ENCODE data around the gene RNU7-1.

RNU7-1 gene

GRCh38 chr12:6919588-6919987, 24.0 kb upstream of the RNU7-1 start:
- DNase-seq, result no peak

DNA sequence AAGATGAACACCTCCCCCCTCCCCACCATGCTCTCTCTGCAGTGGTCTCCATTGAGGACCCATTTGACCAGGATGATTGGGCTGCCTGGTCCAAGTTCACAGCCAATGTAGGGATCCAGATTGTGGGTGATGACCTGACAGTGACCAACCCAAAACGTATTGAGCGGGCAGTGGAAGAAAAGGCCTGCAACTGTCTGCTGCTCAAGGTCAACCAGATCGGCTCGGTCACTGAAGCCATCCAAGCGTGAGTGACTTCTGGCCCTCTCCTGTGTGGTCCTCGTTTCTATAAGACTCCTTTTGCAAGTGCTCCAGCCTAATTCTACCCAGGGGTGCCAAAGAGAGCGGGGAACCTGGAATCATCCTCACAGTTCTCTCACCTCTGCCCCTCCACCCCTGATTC, 22.1 kb upstream of the RNU7-1 start:
- no peak for DNase-seq

DNA sequence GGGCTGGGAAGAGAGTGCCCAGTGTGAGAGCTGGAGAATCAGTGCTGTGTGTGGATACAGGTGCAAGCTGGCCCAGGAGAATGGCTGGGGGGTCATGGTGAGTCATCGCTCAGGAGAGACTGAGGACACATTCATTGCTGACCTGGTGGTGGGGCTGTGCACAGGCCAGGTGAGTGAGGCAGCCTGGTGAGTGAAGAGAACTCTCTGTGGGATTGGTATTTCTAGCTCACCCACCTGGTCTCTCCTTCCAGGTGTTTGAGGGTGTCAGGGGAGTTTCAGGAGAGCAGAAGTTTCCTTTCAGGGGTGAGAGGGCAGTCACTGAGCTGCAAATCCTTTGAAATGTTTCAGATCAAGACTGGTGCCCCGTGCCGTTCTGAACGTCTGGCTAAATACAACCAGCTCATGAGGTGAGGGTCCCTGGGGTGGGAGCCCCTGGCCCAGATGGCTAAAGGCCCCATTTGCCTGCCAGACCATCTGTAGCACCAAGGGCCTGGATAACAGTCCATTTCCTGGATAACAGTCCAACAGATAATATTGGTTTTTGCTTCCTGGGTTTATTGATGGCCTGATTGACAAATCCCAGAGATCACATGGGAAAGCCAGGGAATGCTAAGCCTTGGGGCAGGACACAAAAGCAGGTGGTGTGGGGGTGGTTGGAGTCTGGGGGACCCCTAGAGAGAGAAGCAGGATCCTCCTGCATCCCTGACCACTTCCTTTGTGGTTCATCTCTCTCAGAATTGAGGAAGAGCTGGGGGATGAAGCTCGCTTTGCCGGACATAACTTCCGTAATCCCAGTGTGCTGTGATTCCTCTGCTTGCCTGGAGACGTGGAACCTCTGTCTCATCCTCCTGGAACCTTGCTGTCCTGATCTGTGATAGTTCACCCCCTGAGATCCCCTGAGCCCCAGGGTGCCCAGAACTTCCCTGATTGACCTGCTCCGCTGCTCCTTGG, 21.3 kb upstream of the RNU7-1 start:
- DNase-seq, result no peak

GRCh38 chr12:6923003-6923732, 20.4 kb upstream of the RNU7-1 start:
- no peak for DNase-seq

DNA sequence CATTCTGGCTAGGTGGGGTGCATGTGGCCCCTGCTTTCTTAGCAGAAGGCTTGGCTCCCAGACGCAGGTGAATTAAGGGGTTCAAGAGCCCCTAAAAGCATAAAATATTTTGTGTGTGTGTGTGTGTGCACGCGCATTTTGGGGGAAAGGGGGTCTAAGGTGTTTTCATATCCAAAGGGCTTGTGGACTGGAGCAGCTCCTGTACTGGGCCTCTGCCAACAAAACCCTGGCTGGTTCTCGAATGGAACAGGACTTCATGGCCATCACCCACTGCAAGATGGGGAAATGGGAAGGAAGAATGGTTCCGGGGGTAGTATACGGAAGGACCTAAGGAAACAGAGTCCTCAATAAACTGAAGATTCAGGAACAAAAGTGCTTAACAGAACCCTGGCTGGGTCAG, 19.8 kb upstream of the RNU7-1 start:
- DNase-seq, result no peak

DNA sequence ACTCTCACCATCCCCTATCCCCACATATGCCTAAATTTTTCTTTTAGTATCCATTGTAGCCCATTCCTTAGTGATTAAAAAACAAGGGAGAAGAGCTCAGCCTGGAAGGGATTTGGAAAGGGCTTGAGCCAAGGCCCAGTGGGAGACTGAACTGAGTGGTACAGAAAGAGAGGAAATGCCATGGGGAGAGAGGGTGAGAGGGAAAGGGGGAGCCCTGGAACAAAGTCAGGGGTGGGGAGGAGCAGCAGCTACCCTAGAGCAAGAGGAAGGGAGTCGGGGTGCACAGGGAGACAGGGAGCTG, 18.4 kb upstream of the RNU7-1 start:
- peak; percentile 69 for DNase-seq

GRCh38 chr12:6925540-6926279, 17.9 kb upstream of the RNU7-1 start:
- DNase-seq, result peak; percentile 76

GRCh38 chr12:6927379-6928021, 16.1 kb upstream of the RNU7-1 start, which contains the start of gene ATN1:
Gene ATN1 (plus strand): TSS chr12:6927959. CDS start chr12:6934002, 6,043 bp downstream.
- peak; percentile 92 for DNase-seq

DNA sequence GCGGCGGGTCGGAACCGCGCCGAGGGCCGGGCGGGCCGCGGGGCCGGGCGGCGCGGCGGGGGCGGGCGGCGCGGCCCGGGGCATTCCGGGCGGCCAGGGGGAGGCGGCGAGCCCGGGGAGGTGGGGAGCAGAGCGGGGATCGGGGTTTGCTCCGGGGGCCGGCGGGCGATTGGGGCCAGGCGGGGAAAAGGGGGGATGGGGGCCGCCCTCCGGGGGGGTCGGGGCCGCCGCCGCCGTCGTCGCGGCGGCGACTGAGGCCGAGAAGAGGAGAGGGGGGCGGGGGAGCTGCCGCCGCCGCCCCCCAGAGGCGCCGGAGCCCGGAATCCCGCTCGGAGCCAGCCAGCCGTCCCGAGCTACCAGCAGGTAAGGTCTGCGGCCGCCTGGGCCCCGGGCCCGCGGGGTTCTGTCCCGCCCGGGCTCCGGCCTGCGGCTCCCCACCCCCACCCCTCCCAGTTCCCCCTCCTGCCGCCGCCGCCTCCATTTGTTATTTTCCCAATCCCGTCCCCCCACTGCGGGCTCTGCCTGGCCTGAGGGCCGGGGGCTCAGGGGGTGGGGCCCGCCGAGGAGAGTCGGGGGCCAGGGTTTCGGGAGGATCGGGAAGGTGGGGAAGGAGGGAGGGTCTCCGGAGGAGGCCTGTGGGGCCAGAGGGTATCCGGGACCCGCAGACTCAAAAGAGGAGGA, 15.5 kb upstream of the RNU7-1 start:
- peak; percentile 43 for DNase-seq

- peak; percentile 43 for DNase-seq
Measured at GRCh38 chr12:6928703-6929407, 14.8 kb upstream of the RNU7-1 start.

- no peak for DNase-seq
Measured at GRCh38 chr12:6929466-6930452, 13.9 kb upstream of the RNU7-1 start.

- DNase-seq, result no peak
Measured at GRCh38 chr12:6932766-6933165, 10.8 kb upstream of the RNU7-1 start.

- no peak for DNase-seq
Measured at GRCh38 chr12:6934110-6934509, 9.5 kb upstream of the RNU7-1 start.

GRCh38 chr12:6935371-6936193, 8.0 kb upstream of the RNU7-1 start:
- no peak for DNase-seq

DNA sequence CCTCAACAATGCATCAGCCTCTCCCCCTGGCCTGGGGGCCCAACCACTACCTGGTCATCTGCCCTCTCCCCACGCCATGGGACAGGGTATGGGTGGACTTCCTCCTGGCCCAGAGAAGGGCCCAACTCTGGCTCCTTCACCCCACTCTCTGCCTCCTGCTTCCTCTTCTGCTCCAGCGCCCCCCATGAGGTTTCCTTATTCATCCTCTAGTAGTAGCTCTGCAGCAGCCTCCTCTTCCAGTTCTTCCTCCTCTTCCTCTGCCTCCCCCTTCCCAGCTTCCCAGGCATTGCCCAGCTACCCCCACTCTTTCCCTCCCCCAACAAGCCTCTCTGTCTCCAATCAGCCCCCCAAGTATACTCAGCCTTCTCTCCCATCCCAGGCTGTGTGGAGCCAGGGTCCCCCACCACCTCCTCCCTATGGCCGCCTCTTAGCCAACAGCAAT, 7.4 kb upstream of the RNU7-1 start:
- DNase-seq, result no peak

- peak; percentile 55 for DNase-seq
Measured at GRCh38 chr12:6936636-6937480, 6.8 kb upstream of the RNU7-1 start.

- peak; percentile 99 for DNase-seq
Measured at GRCh38 chr12:6937481-6938352, 5.9 kb upstream of the RNU7-1 start.

Data from NCI-H69 (cell line).